Fibroblast of pulmonary artery (primary cell): ENCODE measurements around the gene KLHL2.

ENCODE experiments used
- DNase-seq: peaks from one replicate; pipeline ENCODE4 v3.0.0-alpha.2; 2010; ENCODE audit warnings: low read depth
- H3K4me3 ChIP-seq: replicated peaks from 2 replicates; pipeline ENCODE4 v1.5.1; 2011; ENCODE audit warnings: low read depth, mild to moderate bottlenecking, control low read depth, low read length, moderate library complexity
- TF ChIP-seq, protein P1 (sequence below): IDR thresholded peaks from 2 replicates; pipeline ENCODE4 v1.5.1; 2011; ENCODE audit warnings: mild to moderate bottlenecking, control low read depth, low read length, inconsistent platforms; ENCODE audit errors: missing control alignments

The KLHL2 gene

DNA sequence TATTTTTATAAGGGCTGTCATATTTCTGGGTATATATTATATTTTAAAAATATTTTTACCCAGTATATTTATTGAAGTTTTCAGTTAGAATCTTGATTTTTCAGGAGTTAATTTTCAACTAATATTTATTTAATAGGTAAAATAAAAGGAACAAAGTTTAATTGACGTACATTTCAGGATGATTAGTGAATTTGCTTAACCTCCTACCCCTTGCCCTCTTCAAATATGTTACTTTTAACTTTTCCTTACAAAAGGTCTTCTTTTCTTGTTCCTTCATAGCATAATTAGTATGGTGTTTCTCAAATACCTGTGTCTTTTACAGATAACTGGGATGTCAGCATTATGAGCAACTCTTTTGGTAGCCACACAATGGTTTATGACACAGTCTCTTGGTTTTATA, 95.3 kb downstream of the KLHL2 start:
- no peak for DNase-seq
- TF ChIP-seq, protein P1, sequence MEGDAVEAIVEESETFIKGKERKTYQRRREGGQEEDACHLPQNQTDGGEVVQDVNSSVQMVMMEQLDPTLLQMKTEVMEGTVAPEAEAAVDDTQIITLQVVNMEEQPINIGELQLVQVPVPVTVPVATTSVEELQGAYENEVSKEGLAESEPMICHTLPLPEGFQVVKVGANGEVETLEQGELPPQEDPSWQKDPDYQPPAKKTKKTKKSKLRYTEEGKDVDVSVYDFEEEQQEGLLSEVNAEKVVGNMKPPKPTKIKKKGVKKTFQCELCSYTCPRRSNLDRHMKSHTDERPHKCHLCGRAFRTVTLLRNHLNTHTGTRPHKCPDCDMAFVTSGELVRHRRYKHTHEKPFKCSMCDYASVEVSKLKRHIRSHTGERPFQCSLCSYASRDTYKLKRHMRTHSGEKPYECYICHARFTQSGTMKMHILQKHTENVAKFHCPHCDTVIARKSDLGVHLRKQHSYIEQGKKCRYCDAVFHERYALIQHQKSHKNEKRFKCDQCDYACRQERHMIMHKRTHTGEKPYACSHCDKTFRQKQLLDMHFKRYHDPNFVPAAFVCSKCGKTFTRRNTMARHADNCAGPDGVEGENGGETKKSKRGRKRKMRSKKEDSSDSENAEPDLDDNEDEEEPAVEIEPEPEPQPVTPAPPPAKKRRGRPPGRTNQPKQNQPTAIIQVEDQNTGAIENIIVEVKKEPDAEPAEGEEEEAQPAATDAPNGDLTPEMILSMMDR, result no peak
- H3K4me3 ChIP-seq, result no peak overlapping the region

DNA sequence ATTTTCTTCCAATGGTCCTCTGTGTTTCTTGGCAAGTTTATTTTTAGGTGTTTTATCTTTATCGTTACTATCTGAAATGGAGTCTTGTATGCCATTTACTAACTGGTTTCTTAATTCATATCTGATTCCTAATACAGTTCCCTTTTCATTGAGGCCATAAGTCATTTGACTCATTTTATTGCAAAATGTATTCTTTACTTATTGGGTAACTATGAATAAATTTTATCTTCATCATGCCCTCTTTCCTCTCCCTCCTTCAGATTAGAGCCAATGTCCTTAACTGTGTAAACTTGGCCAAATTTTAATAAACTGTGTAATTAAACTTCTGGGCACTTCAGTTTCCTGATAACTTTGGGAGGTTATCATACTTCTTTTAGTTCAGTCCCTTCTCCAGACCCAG, 100.8 kb downstream of the KLHL2 start:
- TF ChIP-seq, protein P1, result no peak
- H3K4me3 ChIP-seq, result no peak overlapping the region
- DNase-seq, result no peak

DNA sequence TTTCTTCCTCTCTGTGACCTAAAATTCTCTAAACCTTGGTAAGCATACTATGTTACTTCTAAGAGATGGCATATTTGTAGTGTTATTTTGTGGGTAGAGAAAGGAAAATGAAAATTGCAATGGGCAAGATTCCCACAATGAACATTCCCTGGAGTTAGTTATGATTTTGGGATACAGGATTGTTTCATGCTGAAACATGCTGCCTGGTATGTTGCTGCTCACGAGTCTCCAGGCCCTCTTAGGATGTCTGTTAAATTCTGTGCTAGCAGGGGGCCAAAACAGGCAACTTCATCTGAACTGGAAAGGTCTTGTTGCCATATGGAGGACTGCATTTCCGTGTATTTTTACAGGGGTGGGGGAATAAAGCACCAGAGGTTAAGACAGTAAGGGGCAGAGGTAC, 101.2 kb downstream of the KLHL2 start:
- H3K4me3 ChIP-seq, result no peak overlapping the region
- no peak for DNase-seq
- TF ChIP-seq, protein P1, result no peak

DNA sequence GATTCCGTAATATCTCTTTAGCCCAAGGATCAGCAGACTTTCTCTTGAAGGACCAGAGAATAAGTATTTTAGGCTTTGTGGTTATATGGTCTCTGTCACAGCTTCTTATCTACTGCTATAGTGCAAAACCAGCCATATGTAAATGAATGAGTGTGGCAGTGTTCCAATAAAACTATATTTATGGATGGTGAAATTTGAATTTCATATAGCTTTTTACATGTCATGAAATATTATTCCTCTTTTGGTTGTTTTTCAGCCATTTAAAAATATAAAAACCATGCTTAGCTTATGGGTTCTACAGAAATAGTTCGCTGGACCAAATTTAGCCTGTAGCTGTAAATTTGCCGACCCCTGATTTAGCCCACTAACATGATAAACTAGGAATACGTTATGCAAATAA, 102.1 kb downstream of the KLHL2 start:
- no peak for DNase-seq
- TF ChIP-seq, protein P1, result no peak
- H3K4me3 ChIP-seq, result no peak overlapping the region

DNA sequence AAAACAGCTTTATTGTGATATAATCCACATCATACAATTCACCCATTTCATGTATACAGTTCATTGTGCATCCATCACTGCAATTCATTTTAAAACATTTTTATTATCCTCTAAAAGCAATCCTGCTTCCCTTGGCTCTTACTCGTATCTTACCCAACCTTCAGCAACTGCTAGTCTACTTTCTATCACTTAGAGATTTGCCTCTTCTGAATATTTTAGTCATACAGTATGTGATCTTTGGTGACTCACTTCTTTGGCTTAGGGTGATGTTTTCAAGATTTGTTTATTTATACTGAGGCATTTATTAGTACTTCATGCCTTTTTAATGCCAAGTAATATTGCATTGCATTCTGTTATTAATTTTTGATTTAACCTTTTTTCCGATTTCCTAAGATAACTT, 105.1 kb downstream of the KLHL2 start:
- TF ChIP-seq, protein P1, result no peak
- H3K4me3 ChIP-seq, result no peak overlapping the region
- peak; percentile 67 for DNase-seq

DNA sequence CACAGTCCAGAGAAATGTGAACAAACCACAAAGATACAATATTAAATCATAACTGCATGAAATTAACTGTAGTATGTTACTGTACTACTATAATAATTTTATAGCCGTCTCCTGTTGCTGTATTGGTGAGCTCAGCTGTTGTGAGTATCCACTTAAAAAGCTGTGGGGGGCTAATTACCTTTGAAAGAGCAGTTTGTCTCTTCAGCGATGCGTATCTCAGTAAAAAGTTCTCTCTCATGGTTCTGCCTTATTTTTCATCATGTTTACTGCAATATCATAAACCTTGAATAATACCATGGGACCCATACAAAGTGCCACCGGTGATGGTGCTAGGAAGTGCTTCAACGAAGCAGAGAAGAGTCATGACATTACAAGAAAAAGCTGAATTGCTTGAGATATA, 111.7 kb downstream of the KLHL2 start:
- H3K4me3 ChIP-seq, result no peak overlapping the region
- TF ChIP-seq, protein P1, result no peak
- no peak for DNase-seq

DNA sequence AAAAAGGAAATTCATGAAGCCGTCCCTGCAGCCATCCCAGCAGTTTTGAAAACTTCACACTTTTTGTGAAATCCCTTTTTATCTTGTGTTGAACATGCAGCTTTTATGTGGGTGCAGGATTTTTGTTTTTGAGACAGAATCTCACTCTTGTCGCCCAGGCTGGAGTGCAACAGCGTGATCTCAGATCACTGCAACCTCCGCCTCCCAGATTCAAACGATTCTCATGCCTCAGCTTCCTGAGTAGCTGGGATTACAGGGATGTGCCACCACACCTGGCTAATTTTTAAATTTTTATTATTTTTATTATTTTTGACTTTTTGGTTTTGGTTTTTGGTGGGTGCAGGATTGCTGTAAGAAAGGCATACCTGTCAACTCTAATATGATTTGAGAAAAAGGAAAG, 112.1 kb downstream of the KLHL2 start:
- H3K4me3 ChIP-seq, result no peak overlapping the region
- DNase-seq, result no peak
- TF ChIP-seq, protein P1, result no peak
